GM23338 (cell line): ENCODE measurements around the gene HRK. TPM values are rescaled to one million over a fixed set of nuclear protein-coding genes. Genes with fewer than 3 reads are reported as not detected.

Source experiments
- ATAC-seq: fragments of 200-7000 bp; cut with Tn5 transposase; 3 replicates; pipeline ENCODE4 v1.9.1; 2020
- DNase-seq: peaks from one replicate; pipeline ENCODE4 v3.0.0-alpha.2; 2015; ENCODE audit warnings: low spot score
- H2AFZ ChIP-seq: fragments of 200-600 bp; sonication (generic); 2 replicates; pipeline ENCODE4 v1.8.0; 2016; ENCODE audit warnings: antibody characterized with exemption, mild to moderate bottlenecking, moderate library complexity
- H3F3A ChIP-seq: fragments of 200-600 bp; sonication (generic); replicated peaks from 2 replicates; pipeline ENCODE4 v1.8.0; 2017; ENCODE audit warnings: antibody characterized with exemption, mixed run types, low read depth
- H3K27ac ChIP-seq: fragments of 200-600 bp; sonication (generic); 2 replicates; pipeline ENCODE4 v1.6.1; 2016; ENCODE audit warnings: low read depth
- H3K27me3 ChIP-seq: fragments of 200-600 bp; sonication (generic); 2 replicates; pipeline ENCODE4 v1.8.0; 2016; ENCODE audit warnings: mild to moderate bottlenecking, mixed run types, moderate library complexity; ENCODE audit not compliant: insufficient read depth
- H3K36me3 ChIP-seq: fragments of 200-600 bp; sonication (generic); 2 replicates; pipeline ENCODE4 v1.8.0; 2016; ENCODE audit warnings: mild to moderate bottlenecking; ENCODE audit not compliant: insufficient read depth
- H3K4me1 ChIP-seq: fragments of 200-600 bp; sonication (generic); 2 replicates; pipeline ENCODE4 v1.8.0; 2016; ENCODE audit warnings: mild to moderate bottlenecking, moderate library complexity; ENCODE audit not compliant: insufficient read depth
- H3K4me2 ChIP-seq: fragments of 200-600 bp; sonication (generic); 2 replicates; pipeline ENCODE4 v1.7.1; 2017; ENCODE audit warnings: mixed run types
- H3K4me3 ChIP-seq: fragments of 200-600 bp; sonication (generic); 2 replicates; pipeline ENCODE4 v1.6.1; 2016; ENCODE audit warnings: mixed run types
- H3K79me2 ChIP-seq: fragments of 200-600 bp; sonication (generic); replicated peaks from 2 replicates; pipeline ENCODE4 v1.8.0; 2017; ENCODE audit warnings: mild to moderate bottlenecking; ENCODE audit not compliant: insufficient read depth
- H3K9me2 ChIP-seq: fragments of 200-600 bp; sonication (generic); 2 replicates; pipeline ENCODE4 v1.8.0; 2017; ENCODE audit not compliant: insufficient read depth
- H4K20me1 ChIP-seq: fragments of 200-600 bp; sonication (generic); replicated peaks from 2 replicates; pipeline ENCODE4 v1.8.0; 2017; ENCODE audit warnings: mild to moderate bottlenecking; ENCODE audit not compliant: insufficient read depth
- H3K27ac Mint-ChIP-seq: 2 replicates; pipeline ENCODE4 v1.8.0; 2020; ENCODE audit warnings: inconsistent platforms, mild to moderate bottlenecking, moderate library complexity, mixed read lengths
- H3K27me3 Mint-ChIP-seq: 3 replicates; pipeline ENCODE4 v1.8.0; 2022; ENCODE audit warnings: low read depth, mild to moderate bottlenecking, moderate library complexity, mixed read lengths, inconsistent platforms; ENCODE audit not compliant: insufficient read depth, poor library complexity
- H3K36me3 Mint-ChIP-seq: 3 replicates; pipeline ENCODE4 v1.8.0; 2021; ENCODE audit warnings: low read depth, mild to moderate bottlenecking, inconsistent platforms, moderate library complexity, mixed read lengths
- H3K4me1 Mint-ChIP-seq: 3 replicates; pipeline ENCODE4 v1.8.0; 2020; ENCODE audit warnings: mild to moderate bottlenecking, inconsistent platforms, mixed read lengths
- H3K4me3 Mint-ChIP-seq: 3 replicates; pipeline ENCODE4 v1.8.0; 2021; ENCODE audit warnings: moderate library complexity, mild to moderate bottlenecking, inconsistent platforms, mixed read lengths
- H3K9me3 Mint-ChIP-seq: 3 replicates; pipeline ENCODE4 v1.8.0; 2020; ENCODE audit warnings: moderate library complexity, mild to moderate bottlenecking, inconsistent platforms, mixed read lengths
- CREB1 ChIP-seq: fragments of 250-450 bp; sonication (Bioruptor Pico); IDR thresholded peaks from 2 replicates; pipeline ENCODE4 v1.5.0; 2020; ENCODE audit warnings: low read depth, mild to moderate bottlenecking, moderate library complexity
- CTCF ChIP-seq, 2 experiments: fragments of 200-600 bp in 1 of 2; sonication (generic) in 1 of 2; conservative IDR thresholded peaks; 2 replicates each; pipeline versions ENCODE4 v1.5.1 to v1.6.1; 2016 to 2017; ENCODE audit warnings: antibody characterized with exemption in 2 of 2, low read depth in 2 of 2, mild to moderate bottlenecking in 2 of 2, moderate library complexity in 1 of 2
- EZH2 ChIP-seq: fragments of 200-600 bp; sonication (generic); IDR thresholded peaks from one replicate; pipeline ENCODE4 v1.8.0; 2017; ENCODE audit warnings: antibody characterized with exemption, mild to moderate bottlenecking, low read depth; ENCODE audit not compliant: unreplicated experiment
- POLR2AphosphoS5 ChIP-seq: IDR thresholded peaks from 2 replicates; pipeline ENCODE4 v1.6.1; 2016; ENCODE audit warnings: antibody characterized with exemption, low read depth
- STAT1 ChIP-seq: IDR thresholded peaks from one replicate; pipeline ENCODE4 v1.6.1; 2016; ENCODE audit warnings: antibody characterized with exemption; ENCODE audit not compliant: unreplicated experiment
- polyA plus RNA-seq: library from polyadenylated mRNA; unstranded; fragments of >200 nt; fragmentation: Nextera tagmentation; extraction: Ambion mirVana; gene quantifications from 2 replicates; pipeline ENCODE4 v1.2.1, GENCODE V29; 2016
- total RNA-seq: library from RNA; depleted of rRNA; stranded (reverse); fragments of >200 nt; shearing (Covaris generic); gene quantifications from 2 replicates; pipeline ENCODE4 v1.2.3, GENCODE V29; 2014

HRK gene
- total and polyA plus RNA-seq, 2 experiments from 2014 or later: 1.7 to 1.9 TPM

GRCh38 chr12:116882742-116883141, 1.5 kb upstream of the HRK start:
- peaks cover 50% of the 10 kb centered on the region for H3K27me3 Mint-ChIP-seq
- H3K4me1 Mint-ChIP-seq: peaks cover 26% of the 10 kb centered on the region
- no peak overlapping the region for H3K27ac Mint-ChIP-seq
- Histone ChIP-seq H3K4me1 (peaks cover 31% of the 10 kb centered on the region), H2AFZ (no peak overlapping the region), H3F3A (peaks cover 24% of the 10 kb centered on the region), H4K20me1 (peaks cover 14% of the 10 kb centered on the region; the same call in 1 of the 2 replicates), H3K27me3 (peaks cover 68% of the 10 kb centered on the region), H3K79me2 (0 out of 2 replicates have a peak, but pooled peaks cover 4% of the 10 kb centered on the region), H3K36me3 (no peaks in the 10 kb centered on the region), H3K9me2 (no peaks in the 10 kb centered on the region), H3K27ac (no peak overlapping the region), H3K4me3 (peak overlapping the region; percentile 78; the same call in 1 of the 2 replicates), H3K4me2 (peak overlapping the region; percentile 99)
- no peaks in the 10 kb centered on the region; the same call in none of the 3 replicates for H3K9me3 Mint-ChIP-seq
- H3K4me3 Mint-ChIP-seq: peak overlapping the region; percentile 83
- peak; percentile 11 for ATAC-seq
- peak; percentile 50 to 69 for TF ChIP-seq CTCF (conservative IDR thresholded peaks at IDR 0.05; ENCODE audit: low read depth in 2 of 2)
- no peak for TF ChIP-seq POLR2AphosphoS5
- peak; percentile 71 for DNase-seq
- H3K36me3 Mint-ChIP-seq: peaks cover 4% of the 10 kb centered on the region; the same call in 2 of the 3 replicates

GRCh38 chr12:116881877-116882507, 751 bp upstream of the HRK start:
- Mint-ChIP-seq H3K4me1 (peaks cover 26% of the 10 kb centered on the region), H3K36me3 (peaks cover 4% of the 10 kb centered on the region; the same call in 2 of the 3 replicates), H3K4me3 (peak overlapping the region; percentile 83), H3K27me3 (peaks cover 58% of the 10 kb centered on the region), H3K27ac (no peak overlapping the region), H3K9me3 (no peaks in the 10 kb centered on the region; the same call in none of the 3 replicates)
- Histone ChIP-seq H3K9me2 (no peaks in the 10 kb centered on the region), H3K27ac (no peak overlapping the region), H3K27me3 (peaks cover 76% of the 10 kb centered on the region), H3K4me3 (peak overlapping the region; percentile 78), H2AFZ (peak overlapping the region; percentile 93), H3K79me2 (0 out of 2 replicates have a peak, but pooled peaks cover 4% of the 10 kb centered on the region), H3F3A (peaks cover 24% of the 10 kb centered on the region), H3K36me3 (no peaks in the 10 kb centered on the region), H4K20me1 (peaks cover 18% of the 10 kb centered on the region; the same call in 1 of the 2 replicates), H3K4me1 (peaks cover 35% of the 10 kb centered on the region), H3K4me2 (peak overlapping the region; percentile 99)
- ATAC-seq: no peak
- peak; percentile 32 for DNase-seq
- TF ChIP-seq CREB1 (CRISPR knock-in tag) (no peak), STAT1 (no peak), EZH2 (peak; percentile 61)

- peak overlapping the region; percentile 78 for H3K4me3 ChIP-seq
- H3K27ac Mint-ChIP-seq: no peak overlapping the region
- peaks cover 18% of the 10 kb centered on the region; the same call in 1 of the 2 replicates for H4K20me1 ChIP-seq
- H3K4me3 Mint-ChIP-seq: peak overlapping the region; percentile 88
- H3K27me3 ChIP-seq: peaks cover 85% of the 10 kb centered on the region
- H3K9me2 ChIP-seq: no peaks in the 10 kb centered on the region
- H3K36me3 ChIP-seq: no peaks in the 10 kb centered on the region
- H3K9me3 Mint-ChIP-seq: no peaks in the 10 kb centered on the region; the same call in none of the 3 replicates
- H3K27ac ChIP-seq: no peak overlapping the region
- peaks cover 27% of the 10 kb centered on the region for H3F3A ChIP-seq
- H3K79me2 ChIP-seq: 0 out of 2 replicates have a peak, but pooled peaks cover 4% of the 10 kb centered on the region
- H3K4me2 ChIP-seq: peak overlapping the region; percentile 99
- peaks cover 4% of the 10 kb centered on the region; the same call in 2 of the 3 replicates for H3K36me3 Mint-ChIP-seq
- H2AFZ ChIP-seq: peak overlapping the region; percentile 96
- H3K4me1 ChIP-seq: peaks cover 42% of the 10 kb centered on the region
- H3K27me3 Mint-ChIP-seq: peaks cover 63% of the 10 kb centered on the region
- peak; percentile 81 for DNase-seq
- peak; percentile 24 for ATAC-seq
- H3K4me1 Mint-ChIP-seq: peaks cover 37% of the 10 kb centered on the region
- TF ChIP-seq CTCF (conservative IDR thresholded peaks at IDR 0.05; ENCODE audit: low read depth in 2 of 2) (peak in 1 of 2 experiments; percentile 27; a peak in 2 of 4 replicates), EZH2 (no peak)
These were observed 370 bp downstream of the HRK start for GRCh38 chr12:116880817-116881324.
